ENCODE results near the gene GALNT11.

GALNT11 gene

GRCh38 chr7:152120776-152121175 is 95.3 kb downstream of the GALNT11 start:
- DNase-seq, result no peak

- no peak for DNase-seq
These were observed 96.0 kb downstream of the GALNT11 start for GRCh38 chr7:152121432-152121831.

DNA sequence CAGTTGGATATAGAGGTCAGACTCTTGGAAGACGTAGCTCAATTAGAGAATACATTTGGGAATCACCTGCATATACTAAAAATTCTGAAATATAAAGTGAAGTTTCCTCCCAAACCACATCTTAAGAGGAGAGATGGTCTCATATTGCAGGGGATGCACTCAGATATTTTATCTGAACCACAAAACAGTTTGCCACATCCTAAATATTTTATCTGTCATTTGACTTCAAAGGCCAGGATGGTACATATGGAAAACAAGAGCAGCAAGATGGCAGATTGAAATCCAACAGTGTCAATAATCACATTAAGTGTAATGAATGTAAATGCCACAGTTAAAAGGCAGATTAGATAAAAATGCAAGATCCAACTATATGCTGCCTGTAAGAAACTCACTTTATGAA is 97.1 kb downstream of the GALNT11 start:
- no peak for DNase-seq

GRCh38 chr7:152126741-152127140 is 101.3 kb downstream of the GALNT11 start:
- no peak for DNase-seq

DNA sequence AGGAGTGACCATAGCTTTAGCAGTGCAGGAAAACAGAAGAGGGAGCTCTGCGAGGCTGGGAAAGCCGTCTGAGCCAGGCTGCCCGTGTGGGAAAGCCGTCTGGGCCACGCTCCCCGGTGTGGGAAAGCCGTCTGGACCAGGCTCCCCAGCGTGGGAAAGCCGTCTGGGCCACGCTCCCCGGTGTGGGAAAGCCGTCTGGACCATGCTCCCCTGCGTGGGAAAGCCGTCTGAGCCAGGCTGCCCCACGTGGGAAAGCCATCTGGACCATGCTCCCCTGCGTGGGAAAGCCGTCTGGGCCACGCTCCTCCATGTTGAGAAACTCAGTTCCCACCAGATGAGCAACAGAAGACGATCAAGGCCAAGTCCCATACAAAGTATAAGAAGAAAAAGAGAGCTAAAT is 101.8 kb downstream of the GALNT11 start:
- DNase-seq, result no peak

GRCh38 chr7:152128252-152128651 is 102.8 kb downstream of the GALNT11 start:
- no peak for DNase-seq

DNA sequence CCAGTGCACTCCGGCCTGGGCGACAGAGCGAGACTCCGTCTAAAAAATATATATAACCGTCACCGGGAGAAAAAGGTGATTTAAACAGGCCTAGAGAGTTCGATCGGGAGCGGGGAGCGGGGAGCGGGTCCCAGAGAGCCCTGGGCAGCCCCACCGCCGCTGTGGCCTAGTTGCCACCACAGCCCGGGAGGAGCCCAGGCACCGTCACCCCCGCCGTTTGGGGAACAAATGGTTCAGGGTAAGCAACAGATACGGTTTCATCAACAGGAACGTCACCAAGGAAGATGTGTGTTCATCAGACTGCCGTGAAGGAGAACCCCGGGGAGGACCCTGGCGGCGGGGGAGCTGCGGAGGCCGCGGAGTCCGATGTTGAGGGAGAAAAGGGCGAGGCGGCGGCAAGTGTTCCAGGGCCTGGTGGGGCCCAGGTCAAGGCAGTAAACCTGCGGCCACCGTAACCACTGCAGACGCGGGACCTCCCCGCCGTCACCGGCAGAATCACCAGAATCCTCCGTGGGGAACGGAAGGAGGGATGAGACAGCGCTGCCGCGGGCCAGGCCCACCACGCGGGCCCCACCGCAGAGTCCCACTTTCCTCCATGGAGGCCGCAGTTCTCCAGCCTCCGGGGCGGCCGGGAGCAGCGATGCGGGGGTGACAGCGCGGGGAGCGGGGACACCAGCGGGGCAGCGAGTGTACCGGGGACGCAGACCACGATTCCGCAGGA is 103.4 kb downstream of the GALNT11 start:
- DNase-seq, result no peak

DNA sequence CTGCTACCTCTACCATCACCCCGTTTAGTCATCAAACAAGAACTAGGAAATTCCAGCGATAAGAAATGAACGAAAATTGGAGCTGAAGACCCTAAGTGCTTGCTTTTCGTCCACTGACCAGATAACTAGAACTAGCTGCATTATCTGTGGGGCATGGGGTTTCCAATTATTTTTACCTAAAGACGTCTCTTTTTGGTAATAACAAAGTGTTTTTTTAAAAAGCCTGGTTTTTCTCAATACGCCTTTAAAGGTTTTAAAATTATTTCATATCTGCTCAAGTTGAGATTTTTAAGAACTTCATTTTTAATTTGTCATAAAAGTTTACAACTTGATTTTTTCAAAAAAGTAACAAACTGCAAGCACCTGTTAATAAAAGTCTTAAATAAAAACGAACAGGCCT is 104.2 kb downstream of the GALNT11 start:
- DNase-seq, result no peak

GRCh38 chr7:152130658-152131590 is 105.5 kb downstream of the GALNT11 start:
- no peak for DNase-seq

GRCh38 chr7:152131981-152132494 is 106.6 kb downstream of the GALNT11 start:
- DNase-seq, result no peak

DNA sequence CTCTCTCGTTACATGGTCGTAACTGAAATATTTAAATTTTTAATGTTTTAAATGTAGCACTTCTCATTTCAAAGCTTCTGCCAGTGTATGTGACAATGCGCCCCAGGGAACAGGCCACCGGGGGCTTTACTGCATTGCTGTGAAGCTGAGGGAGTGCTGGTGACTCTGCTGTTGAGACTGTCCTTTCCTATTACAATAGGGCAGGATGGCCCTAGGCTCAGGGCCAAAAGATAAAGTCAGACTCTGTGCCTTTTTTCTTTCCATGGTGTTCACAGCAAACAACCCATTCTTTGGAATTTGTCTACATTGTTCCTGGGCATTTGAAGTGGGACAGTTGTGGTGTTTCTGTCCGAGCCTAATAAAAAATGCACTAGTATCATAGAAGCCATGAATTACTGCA is 107.3 kb downstream of the GALNT11 start:
- no peak for DNase-seq

GRCh38 chr7:152133804-152134203 is 108.3 kb downstream of the GALNT11 start:
- no peak for DNase-seq

GRCh38 chr7:152136686-152137085 is 111.2 kb downstream of the GALNT11 start:
- DNase-seq, result no peak

- no peak for DNase-seq
These were observed 112.1 kb downstream of the GALNT11 start for GRCh38 chr7:152137476-152138025.

- DNase-seq, result no peak
These were observed 114.6 kb downstream of the GALNT11 start for GRCh38 chr7:152140067-152140466.

- DNase-seq, result no peak
These were observed 115.1 kb downstream of the GALNT11 start for GRCh38 chr7:152140560-152140959.

- no peak for DNase-seq
These were observed 117.6 kb downstream of the GALNT11 start for GRCh38 chr7:152142976-152143595.

GRCh38 chr7:152144557-152145245 is 119.2 kb downstream of the GALNT11 start:
- DNase-seq, result no peak

DNA sequence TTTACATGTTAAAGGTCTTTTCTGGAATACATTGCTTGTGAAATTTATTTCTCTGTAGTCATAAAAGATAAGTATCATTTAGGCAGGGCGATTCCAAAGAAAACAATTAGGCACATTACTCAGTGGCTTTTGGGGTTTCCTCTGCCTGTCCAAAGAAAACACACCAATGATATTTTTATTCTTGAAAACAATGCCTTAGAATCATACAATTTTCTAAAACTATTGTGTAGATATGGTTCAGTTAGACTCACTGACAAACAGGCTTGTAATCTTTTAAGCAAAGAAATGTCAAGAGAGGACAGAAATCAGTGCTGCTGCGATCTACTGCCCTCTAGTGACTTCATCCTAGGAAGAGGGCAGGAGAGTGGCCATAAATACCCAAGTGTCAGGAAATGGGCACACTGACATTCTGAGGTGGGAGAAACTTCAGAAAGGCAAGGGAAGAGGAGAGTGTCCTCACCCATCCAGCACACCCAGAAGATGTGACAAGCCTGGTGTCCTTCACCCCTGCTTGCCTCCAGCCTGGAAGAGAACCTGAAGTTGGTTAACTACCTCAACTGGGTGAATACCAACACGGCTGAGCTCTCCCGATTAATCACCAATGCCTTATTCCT is 120.5 kb downstream of the GALNT11 start:
- DNase-seq, result no peak

- DNase-seq, result no peak
These were observed 123.2 kb downstream of the GALNT11 start for GRCh38 chr7:152148706-152149105.

GRCh38 chr7:152149363-152149762 is 123.9 kb downstream of the GALNT11 start:
- no peak for DNase-seq

- no peak for DNase-seq
These were observed 126.8 kb downstream of the GALNT11 start for GRCh38 chr7:152152267-152152666.
